SK-N-DZ (cell line): ENCODE results near the gene TMEM91.

Source experiments
- DNase-seq: peaks from one replicate; pipeline ENCODE4 v3.0.0-alpha.2; 2015; ENCODE audit warnings: low spot score

TMEM91 gene

GRCh38 chr19:41410336-41411054 lies 34.2 kb downstream of the TMEM91 start:
- no peak for DNase-seq

GRCh38 chr19:41411100-41411967 lies 35.0 kb downstream of the TMEM91 start:
- no peak for DNase-seq

- no peak for DNase-seq
These were observed 35.6 kb downstream of the TMEM91 start for GRCh38 chr19:41411968-41412265.

- no peak for DNase-seq
These were observed 36.6 kb downstream of the TMEM91 start for GRCh38 chr19:41412953-41413352.

- no peak for DNase-seq
These were observed 37.6 kb downstream of the TMEM91 start for GRCh38 chr19:41413947-41414346.

GRCh38 chr19:41414461-41414860 lies 38.1 kb downstream of the TMEM91 start:
- no peak for DNase-seq

GRCh38 chr19:41415154-41415571 lies 38.8 kb downstream of the TMEM91 start:
- no peak for DNase-seq

GRCh38 chr19:41416194-41416674 lies 39.9 kb downstream of the TMEM91 start:
- no peak for DNase-seq

- DNase-seq: no peak
These were observed 44.0 kb downstream of the TMEM91 start for GRCh38 chr19:41420101-41420880.

GRCh38 chr19:41421314-41421713 lies 45.0 kb downstream of the TMEM91 start:
- DNase-seq: no peak

- DNase-seq: no peak
These were observed 45.6 kb downstream of the TMEM91 start for GRCh38 chr19:41421973-41422372.

GRCh38 chr19:41422456-41422855 lies 46.1 kb downstream of the TMEM91 start:
- DNase-seq: no peak

GRCh38 chr19:41422955-41423354 lies 46.6 kb downstream of the TMEM91 start:
- no peak for DNase-seq

- no peak for DNase-seq
These were observed 48.2 kb downstream of the TMEM91 start for GRCh38 chr19:41424335-41425173.

- no peak for DNase-seq
These were observed 49.1 kb downstream of the TMEM91 start for GRCh38 chr19:41425174-41426115.

GRCh38 chr19:41426116-41426841 lies 49.9 kb downstream of the TMEM91 start:
- no peak for DNase-seq

- peak; percentile 77 for DNase-seq
These were observed 50.8 kb downstream of the TMEM91 start, which contains the start of gene B3GNT8 for GRCh38 chr19:41426952-41427646. Gene B3GNT8 (minus strand): TSS chr19:41427374. CDS start chr19:41426778, 596 bp downstream.

- DNase-seq: peak; percentile 58
These were observed 51.5 kb downstream of the TMEM91 start for GRCh38 chr19:41427647-41428480.
